Measurements from ENCODE around the gene C3orf20.
"Not testable (repeated sequence)": the region's sequence is repeated elsewhere in the genome, so short reads cannot be mapped to it uniquely, and the experiment has no call there.

Gene C3orf20

DNA sequence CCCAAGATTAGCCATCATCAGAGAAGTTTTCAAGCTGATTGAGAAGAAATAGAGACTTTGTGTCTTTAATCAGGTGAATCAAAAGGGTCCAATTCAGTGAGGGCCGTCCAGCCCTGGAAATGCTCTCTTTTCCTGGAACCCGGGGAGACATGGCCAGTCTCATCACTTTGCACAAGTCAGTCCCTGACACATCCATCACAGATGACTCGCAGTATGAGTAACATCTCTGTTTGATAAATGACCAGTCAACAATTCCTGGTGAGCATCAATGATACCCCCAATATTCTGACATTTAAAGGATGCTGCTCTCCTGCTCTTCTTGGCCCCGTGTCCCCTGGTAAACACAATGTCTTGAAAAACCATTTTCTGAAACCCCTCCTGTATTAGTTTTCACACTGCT, 26.7 kb downstream of the C3orf20 start:
- no peak for DNase-seq

DNA sequence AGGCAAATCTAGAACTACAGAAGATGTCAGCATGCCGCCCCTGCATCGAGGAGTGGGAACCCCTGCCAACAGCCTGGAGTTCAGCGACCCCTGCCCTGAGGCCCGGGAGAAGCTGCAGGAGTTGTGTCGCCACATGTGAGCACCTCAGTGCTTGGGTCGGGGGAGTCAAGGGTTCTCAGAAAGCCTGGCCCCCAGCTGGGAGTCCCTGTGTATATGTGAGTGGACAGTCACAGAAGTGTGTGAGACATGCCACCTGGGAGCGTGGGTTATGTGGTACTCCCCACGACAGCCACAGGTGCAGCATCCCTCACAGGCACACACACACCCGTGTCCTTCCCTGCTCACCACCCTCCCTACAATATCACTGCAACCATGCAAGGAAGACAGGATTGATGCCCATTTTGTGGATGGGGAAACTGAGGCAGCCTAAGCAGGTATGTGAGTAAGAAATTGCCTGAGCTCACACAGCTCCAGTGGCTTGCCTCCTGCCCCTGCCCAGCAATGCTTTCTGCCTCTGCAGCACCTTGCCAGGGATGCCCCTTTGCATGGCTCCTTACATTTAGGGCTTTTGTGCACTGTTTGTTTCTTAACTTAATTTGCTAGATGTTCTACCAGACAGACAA, 28.3 kb downstream of the C3orf20 start:
- DNase-seq, result no peak

- no peak for DNase-seq
These were observed 28.9 kb downstream of the C3orf20 start for GRCh38 chr3:14703791-14704190.

DNA sequence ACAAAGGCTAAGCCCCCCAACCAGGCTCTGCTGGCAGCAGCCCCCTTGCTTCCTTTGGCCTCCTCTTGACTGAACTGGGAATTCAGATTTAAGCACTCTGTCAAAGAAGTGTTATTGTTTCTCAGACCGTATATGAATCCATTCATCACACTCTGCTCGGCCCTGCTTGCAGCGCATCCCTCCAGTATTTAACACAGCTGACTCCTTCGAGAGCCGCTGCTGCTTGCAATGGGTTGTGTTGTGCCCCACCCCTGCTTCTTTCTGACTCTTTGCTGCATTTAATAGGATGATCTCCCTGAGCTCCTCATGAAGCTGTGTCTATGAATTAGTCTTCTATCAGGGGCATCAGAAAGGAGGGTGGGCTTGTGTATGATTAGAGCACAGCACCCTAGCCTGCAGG, 31.2 kb downstream of the C3orf20 start:
- no peak for DNase-seq

GRCh38 chr3:14716591-14716990, 41.6 kb downstream of the C3orf20 start:
- no peak for DNase-seq

GRCh38 chr3:14717307-14717706, 42.4 kb downstream of the C3orf20 start:
- no peak for DNase-seq

- DNase-seq, result no peak
These were observed 43.6 kb downstream of the C3orf20 start for GRCh38 chr3:14718539-14718938.

GRCh38 chr3:14719006-14719405, 44.1 kb downstream of the C3orf20 start:
- DNase-seq, result no peak

GRCh38 chr3:14721126-14721864, 46.4 kb downstream of the C3orf20 start:
- no peak for DNase-seq

DNA sequence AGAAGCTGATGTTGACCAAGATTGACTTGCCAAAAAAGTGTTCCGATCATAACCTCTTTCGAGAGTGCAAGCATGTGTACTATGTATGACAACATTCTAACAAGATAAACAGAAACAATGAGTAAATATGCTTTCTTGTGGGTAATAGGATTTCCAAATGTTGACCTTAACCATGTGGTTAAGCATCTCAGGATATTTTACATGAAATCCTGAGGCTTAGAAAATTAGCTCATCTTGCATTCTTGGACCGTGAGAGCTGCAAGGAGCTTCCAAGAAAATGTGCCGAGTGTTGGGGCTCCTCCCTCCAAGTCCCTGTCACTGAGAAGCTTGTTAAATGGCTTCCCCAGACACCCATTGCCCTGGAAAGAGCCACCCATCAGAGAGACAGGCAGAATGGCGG, 50.1 kb downstream of the C3orf20 start:
- DNase-seq, result peak; percentile 39

DNA sequence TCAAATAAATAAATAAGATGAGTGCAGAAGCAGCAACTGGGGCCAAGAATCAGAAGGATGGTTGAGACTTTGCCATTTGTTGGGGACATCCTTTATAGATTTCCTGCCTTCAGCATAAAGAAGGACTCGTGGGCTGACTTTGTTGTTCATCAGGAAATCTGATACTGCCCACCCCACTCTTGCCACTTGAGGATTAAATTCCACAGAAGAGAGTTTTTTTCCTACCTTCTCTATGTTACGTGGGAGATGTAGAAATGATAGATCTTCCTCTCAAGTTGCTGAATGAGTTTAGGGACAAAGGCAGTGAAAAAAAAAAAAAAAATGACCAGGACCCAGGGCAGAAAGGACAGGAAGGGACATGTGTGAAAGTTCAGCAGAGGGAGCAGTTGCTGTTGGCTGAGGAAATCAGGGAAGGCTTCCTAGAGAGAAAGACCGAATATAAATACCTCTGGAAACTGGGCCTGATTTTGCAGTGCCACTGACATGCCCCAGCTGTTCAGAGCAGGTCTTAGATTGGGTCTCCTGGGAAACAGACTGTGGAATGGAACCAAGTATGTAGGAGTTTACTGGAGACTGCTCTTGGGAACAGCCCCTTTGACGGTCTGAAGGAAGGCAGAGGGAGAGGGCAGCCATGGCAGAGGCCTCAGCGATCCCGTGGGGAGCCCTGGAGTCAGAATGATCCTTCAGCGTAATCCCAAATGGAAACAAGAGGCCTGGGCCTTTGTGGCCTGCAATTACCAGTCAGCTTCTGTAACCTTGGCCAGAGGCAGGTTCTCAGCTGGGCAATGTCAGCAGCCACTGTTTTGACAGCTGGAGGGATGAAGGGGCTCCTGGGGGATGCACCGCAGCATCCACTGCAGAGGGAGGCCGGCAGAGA, 50.9 kb downstream of the C3orf20 start:
- DNase-seq, result peak; percentile 24

GRCh38 chr3:14726441-14726780, 51.5 kb downstream of the C3orf20 start:
- DNase-seq, result no peak

DNA sequence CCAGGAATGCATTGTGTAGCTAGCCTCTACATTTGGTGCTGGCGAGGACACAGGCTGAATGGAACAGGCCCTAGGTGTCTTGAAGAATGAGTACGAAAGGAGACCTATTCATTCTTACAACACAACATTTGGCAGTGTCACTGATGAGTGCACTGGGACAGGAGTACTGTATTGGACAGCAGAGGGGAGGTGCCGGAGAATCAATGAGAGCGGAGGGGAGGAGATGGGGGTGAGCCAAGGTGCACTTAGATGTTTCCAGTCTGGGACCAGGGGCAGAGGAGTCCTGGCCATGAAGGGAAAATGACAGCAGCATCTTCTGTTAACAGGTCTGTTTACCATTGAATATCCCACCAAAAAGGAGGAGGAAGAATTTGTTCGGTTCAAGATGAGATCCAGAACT, 53.2 kb downstream of the C3orf20 start:
- no peak for DNase-seq

- DNase-seq, result no peak
These were observed 55.9 kb downstream of the C3orf20 start for GRCh38 chr3:14730703-14731382.

GRCh38 chr3:14740983-14741382, 66.0 kb downstream of the C3orf20 start:
- no peak for DNase-seq

DNA sequence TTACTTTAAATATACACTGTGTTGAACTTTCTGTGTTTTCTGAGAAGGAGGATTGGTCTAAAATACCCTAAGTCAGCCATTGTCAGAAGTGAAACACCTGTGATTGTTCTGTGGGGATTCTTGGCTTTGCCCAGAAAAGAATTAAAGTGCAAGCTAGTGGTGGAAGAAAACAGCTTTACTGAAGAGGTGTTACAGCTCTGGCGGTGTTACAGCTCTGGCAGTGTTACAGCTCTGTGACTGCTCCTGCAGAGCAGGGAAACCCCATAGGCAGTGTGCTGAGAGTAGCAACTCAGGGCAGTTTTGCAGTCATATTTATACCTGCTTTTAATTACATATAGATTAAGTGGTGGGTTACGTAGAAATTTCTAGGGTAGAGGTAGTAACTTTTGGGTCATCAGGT, 66.6 kb downstream of the C3orf20 start:
- DNase-seq, result no peak

DNA sequence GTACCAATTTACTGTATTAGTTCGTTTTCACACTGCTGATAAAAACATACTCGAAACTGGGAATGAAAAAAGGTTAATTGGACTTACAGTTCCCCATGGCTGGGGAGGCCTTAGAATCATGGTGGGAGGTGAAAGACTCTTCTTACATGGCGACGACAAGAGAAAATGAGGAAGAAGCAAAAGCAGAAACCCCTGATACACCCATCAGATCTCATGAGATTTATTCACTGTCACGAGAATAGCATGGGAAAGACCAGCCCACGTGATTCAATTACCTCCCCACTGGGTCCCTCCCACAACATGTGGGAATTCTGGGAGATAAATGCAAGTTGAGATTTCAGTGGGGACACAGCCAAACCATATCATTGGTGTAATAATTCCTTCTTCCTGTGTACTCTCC, 69.6 kb downstream of the C3orf20 start:
- DNase-seq, result no peak

GRCh38 chr3:14750650-14751049, 75.7 kb downstream of the C3orf20 start:
- DNase-seq, result no peak

- not testable (repeated sequence) for DNase-seq
These were observed 78.0 kb downstream of the C3orf20 start for GRCh38 chr3:14752979-14753378.

DNA sequence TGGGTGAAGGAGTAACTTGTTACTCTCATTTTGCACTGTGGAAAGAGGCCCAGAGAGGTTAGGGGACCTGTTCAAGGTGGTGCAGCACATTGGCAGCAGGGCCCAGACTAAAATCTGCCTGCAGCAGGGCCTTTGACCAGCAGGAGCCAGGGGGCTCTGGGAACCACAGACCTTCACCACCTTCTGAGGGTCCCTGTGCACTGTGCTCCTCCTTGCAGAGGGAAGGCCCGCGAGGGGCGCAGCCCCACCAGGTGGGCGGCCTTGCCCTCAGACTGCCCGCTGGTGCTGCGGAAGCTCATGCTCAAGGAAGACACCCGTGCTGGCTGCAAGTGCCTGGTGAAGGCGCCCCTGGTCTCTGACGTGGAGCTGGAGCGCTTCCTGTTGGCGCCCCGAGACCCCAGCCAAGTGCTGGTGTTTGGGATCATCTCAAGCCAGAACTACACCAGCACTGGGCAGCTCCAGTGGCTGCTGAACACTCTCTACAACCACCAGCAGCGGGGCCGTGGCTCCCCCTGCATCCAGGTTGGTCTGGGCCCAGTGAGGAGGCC, 82.3 kb downstream of the C3orf20 start:
- DNase-seq, result no peak

DNA sequence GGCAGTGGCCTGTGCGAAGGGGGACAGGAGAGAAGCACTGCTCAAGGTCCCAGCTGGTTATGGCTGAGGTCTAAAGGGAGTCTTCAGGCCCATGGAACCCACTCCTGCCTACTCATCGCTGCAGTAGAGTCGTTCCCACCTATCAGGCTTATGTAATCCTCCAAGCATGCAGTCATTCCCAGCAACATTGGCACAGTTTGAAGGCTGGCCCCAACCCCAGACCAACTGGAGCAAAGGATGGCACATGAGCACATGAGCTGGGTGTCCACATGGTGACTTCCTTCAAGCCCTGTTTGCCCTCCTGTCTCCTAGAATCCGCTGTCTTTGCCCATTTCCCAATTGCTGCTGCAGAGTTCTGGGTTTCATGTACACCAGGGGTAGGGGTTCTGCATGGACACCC, 83.4 kb downstream of the C3orf20 start:
- DNase-seq, result no peak

- no peak for DNase-seq
These were observed 84.0 kb downstream of the C3orf20 start for GRCh38 chr3:14758959-14759358.

DNA sequence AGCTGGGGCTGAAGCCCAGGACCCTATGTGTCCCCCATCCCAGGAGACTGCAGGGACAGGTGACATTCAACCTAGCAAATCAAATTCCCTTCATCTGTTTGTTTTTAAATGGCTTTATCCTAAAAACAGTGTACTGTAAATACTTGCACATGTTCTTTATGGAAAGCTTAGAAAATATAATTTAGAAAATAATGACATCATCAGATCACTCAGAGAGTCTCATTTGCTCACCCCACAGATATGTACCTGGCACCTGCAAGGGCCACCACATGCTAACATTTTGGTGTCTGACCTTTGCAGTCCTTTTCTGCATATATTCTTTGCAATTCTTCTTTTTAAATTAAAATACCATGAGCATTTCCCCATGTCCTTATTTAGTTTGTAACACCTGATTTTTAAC, 85.2 kb downstream of the C3orf20 start:
- no peak for DNase-seq

Measured in femur (tissue), 1 donor.